RWPE1 (cell line): ENCODE measurements around the gene KCNJ10.

Experiments
- CTCF ChIA-PET: fragments of 350-600 bp; sonication (Branson Sonifier 250); formaldehyde crosslinking; extraction: SDS; loops from one replicate; lab custom pipeline; 2021; lab: Yijun Ruan, JAX
- POLR2A ChIA-PET: fragments of 400-600 bp; formaldehyde crosslinking; extraction: SDS; loops from one replicate; lab custom pipeline; 2020; ENCODE audit warnings: antibody characterized with exemption; ENCODE audit not compliant: low non-redundant PET; lab: Yijun Ruan, JAX
- DNase-seq: peaks from one replicate; pipeline ENCODE4 v3.0.0; 2012; ENCODE audit warnings: low spot score
- H3K27ac ChIP-seq: fragments of 450-650 bp; 2 replicates; pipeline ENCODE4 v1.5.1; 2017
- CTCF ChIP-seq: fragments of 450-650 bp; conservative IDR thresholded peaks from 2 replicates; pipeline ENCODE4 v1.5.1; 2017; ENCODE audit warnings: low read depth, mild to moderate bottlenecking

Gene KCNJ10

DNA sequence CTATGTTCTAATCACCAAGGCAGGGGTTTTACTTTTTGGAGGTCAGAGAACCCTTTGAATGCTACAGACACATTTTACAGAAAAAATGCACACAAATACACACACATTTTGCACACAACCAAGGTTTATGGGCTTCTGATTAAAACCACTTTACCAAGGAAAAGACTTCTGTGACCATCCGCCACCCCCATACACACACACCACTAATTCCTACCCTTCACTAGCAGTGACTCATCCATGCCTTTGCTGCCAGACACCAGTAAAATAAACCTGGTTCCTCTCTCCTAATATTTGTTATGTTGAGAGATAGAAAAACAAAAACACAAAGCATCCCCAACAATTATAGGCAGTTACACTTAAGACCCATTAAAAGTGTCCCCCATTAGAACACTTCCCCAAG lies 51.1 kb downstream of the KCNJ10 start:
- no peak overlapping the region for H3K27ac ChIP-seq
- ChIA-PET CTCF (no interaction called here), POLR2A (no interaction called here)
- no peak for TF ChIP-seq CTCF
- DNase-seq, result peak; percentile 63

GRCh38 chr1:160018347-160018746 lies 51.6 kb downstream of the KCNJ10 start:
- ChIA-PET CTCF (no interaction called here), POLR2A (no interaction called here)
- TF ChIP-seq CTCF, result no peak
- H3K27ac ChIP-seq, result no peak overlapping the region
- no peak for DNase-seq

DNA sequence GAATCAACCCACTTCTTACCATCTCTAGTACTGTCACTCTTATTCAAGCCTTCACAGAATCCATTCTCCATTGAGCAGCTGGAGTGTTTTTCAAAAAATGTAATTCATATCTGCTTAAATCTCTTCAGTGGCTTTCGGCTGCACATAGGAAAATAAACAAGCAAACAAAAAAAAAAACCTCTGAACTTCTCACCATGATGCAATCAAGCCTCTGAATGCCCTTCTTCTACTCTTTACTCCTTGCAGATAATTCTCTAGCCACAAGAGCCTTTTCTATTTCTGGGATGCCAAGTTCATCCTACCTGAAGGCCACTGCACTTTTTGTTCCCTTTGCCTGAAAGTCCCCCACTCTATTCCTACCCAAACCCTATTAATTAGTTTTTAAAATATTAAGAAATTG lies 52.4 kb downstream of the KCNJ10 start:
- DNase-seq, result no peak
- ChIA-PET POLR2A (no interaction called here), CTCF (interaction anchor here (0.7 kb wide), 1 partner anchor 62 kb away, joined by 3 read pairs; no protein-coding TSS in a partner anchor)
- no peak for TF ChIP-seq CTCF
- H3K27ac ChIP-seq, result no peak overlapping the region

- no peak overlapping the region for H3K27ac ChIP-seq
- ChIA-PET CTCF (no interaction called here), POLR2A (no interaction called here)
- no peak for DNase-seq
- TF ChIP-seq CTCF, result no peak
These were observed 58.2 kb downstream of the KCNJ10 start for GRCh38 chr1:160011781-160012180.

- no peak for TF ChIP-seq CTCF
- POLR2A ChIA-PET, result no interaction called here
These were observed 60.2 kb downstream of the KCNJ10 start for GRCh38 chr1:160009801-160010200.

GRCh38 chr1:160009081-160009480 lies 60.9 kb downstream of the KCNJ10 start:
- DNase-seq, result no peak
- no peak overlapping the region for H3K27ac ChIP-seq
- POLR2A ChIA-PET, result no interaction called here
- CTCF ChIA-PET, result interaction anchor here (3.0 to 6.4 kb wide), 2 partner anchors 74 to 210 kb away, joined by 16 to 85 read pairs; no protein-coding TSS in a partner anchor
- no peak for TF ChIP-seq CTCF

More at GRCh38 chr1:160009801-160010200, 60.2 kb downstream of the KCNJ10 start:
- CTCF ChIA-PET, result interaction anchor here (1.2 kb wide), 1 partner anchor 73 kb away, joined by 4 read pairs; no protein-coding TSS in a partner anchor
- DNase-seq, result no peak
- no peak overlapping the region for H3K27ac ChIP-seq
